ENCODE results near the gene CDPF1. TPM values are rescaled to one million over a fixed set of nuclear protein-coding genes. Genes with fewer than 3 reads are reported as not detected.
A peak's percentile ranks its signal among the peaks of the same experiment; 100 is the strongest.

Gene CDPF1
- total RNA-seq, 1 experiment from 2014 or later = 14.1 TPM

DNA sequence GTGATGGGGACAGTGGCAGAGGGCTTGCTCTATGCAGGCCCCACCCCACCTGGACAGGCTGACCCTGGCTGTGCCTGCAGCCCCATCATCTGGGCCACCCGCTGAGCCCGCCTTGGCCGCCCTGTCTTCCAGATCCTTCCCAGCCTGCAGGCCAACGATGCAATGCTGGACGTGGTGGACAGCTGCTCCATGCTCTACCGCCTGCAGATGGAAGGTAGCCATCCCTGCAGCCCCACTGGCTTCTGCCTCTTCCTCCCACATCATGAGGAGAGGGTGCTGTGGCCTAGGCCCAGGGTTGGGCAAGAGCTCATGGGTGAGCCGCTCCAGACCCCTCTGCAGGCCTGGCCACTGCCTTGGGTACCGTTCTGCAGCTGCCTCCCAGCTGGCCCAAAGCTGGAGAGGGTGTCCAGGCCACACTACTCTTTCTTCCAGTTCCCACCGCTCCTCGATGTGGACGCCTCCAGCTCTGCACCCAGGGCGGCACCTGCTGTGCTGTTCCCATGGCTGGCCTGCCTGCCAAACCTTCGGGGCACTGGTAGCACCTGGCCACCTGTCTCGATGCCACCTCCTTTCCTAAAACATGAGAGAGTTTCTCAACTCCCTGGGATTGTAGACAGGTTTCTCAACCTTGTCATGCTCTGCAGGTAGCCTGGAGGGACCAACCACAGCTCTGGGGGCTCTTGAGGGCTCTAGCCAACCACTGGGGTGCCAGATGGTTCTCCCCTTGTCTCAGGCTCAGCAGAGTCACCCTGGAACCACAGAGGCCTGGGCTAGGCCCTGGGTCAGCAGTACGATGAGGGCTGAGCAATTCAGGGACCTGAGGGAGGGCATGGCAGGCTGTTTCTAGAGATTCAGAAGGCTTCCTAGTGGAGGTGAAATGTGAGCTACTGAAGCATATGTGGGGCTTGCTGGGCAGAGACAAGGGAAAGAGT, 37.1 kb upstream of the CDPF1 start:
- Histone ChIP-seq H3K4me2 (ENCODE audit: low read length) (no peak overlapping the region), H3K9me3 (ENCODE audit: low read length) (no peaks in the 10 kb centered on the region), H3K79me2 (ENCODE audit: low read length) (no peaks in the 10 kb centered on the region), H3K27me3 (ENCODE audit: low read length) (no peaks in the 10 kb centered on the region), H3F3A (ENCODE audit: low read length, unreplicated experiment) (no peaks in the 10 kb centered on the region), H3K4me3 (ENCODE audit: low read length) (no peak overlapping the region), H3K9ac (ENCODE audit: low read length) (no peak overlapping the region), H3K36me3 (ENCODE audit: low read depth, low read length) (no peaks in the 10 kb centered on the region; the same call in 1 of the 2 replicates), H3K9me2 (replicated peaks; ENCODE audit: low read length) (no peaks in the 10 kb centered on the region), H4K20me1 (ENCODE audit: low read length) (no peaks in the 10 kb centered on the region), H2AFZ (ENCODE audit: low read length) (no peak overlapping the region), H3K27ac (ENCODE audit: low read length) (no peak overlapping the region), H3K4me1 (ENCODE audit: insufficient read depth, low read length) (no peaks in the 10 kb centered on the region)
- no peak for ATAC-seq
- TF ChIP-seq, protein P1, sequence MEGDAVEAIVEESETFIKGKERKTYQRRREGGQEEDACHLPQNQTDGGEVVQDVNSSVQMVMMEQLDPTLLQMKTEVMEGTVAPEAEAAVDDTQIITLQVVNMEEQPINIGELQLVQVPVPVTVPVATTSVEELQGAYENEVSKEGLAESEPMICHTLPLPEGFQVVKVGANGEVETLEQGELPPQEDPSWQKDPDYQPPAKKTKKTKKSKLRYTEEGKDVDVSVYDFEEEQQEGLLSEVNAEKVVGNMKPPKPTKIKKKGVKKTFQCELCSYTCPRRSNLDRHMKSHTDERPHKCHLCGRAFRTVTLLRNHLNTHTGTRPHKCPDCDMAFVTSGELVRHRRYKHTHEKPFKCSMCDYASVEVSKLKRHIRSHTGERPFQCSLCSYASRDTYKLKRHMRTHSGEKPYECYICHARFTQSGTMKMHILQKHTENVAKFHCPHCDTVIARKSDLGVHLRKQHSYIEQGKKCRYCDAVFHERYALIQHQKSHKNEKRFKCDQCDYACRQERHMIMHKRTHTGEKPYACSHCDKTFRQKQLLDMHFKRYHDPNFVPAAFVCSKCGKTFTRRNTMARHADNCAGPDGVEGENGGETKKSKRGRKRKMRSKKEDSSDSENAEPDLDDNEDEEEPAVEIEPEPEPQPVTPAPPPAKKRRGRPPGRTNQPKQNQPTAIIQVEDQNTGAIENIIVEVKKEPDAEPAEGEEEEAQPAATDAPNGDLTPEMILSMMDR (conservative IDR thresholded peaks at IDR 0.05; ENCODE audit: low read depth, low read length) = no peak
- no peak for TF ChIP-seq EZH2phosphoT487 (IDR thresholded peaks at IDR 0.05; ENCODE audit: borderline replicate concordance, low read length)
- no peak for TF ChIP-seq EZH2 (IDR thresholded peaks at IDR 0.05; ENCODE audit: low read length, unreplicated experiment)
- intact Hi-C loops (cut with micrococcal nuclease) = no loop called here
- DNase-seq = no peak
- CTCF ChIA-PET = no interaction called here
- BruUV-seq (replicated peaks) = no TSS peak
- POLR2A ChIA-PET (ENCODE audit: unreplicated experiment) = interaction anchor here (0.6 kb wide), 1 partner anchor 833 kb away, joined by 3 read pairs; no protein-coding TSS in a partner anchor

DNA sequence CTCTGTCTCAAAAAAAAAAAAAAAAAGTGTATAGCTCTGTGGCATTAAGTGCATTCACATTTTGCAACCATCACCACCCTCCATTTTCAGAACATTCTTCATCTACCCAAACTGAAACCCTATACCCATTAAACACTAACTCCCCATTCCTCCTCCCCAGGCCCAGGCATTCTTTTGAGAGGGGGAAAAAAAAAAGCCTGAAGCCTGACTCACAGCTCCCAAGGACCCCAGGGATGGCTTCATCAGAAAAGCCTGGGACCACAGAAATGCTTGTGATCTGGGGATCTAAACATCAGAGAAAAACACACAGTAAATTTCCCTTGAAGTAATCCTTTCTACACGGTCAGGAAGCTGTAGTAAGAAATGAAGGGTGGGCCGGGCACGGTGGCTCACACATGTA, 35.9 kb upstream of the CDPF1 start:
- H3K9me2 ChIP-seq (replicated peaks; ENCODE audit: low read length) = no peaks in the 10 kb centered on the region
- POLR2A ChIA-PET (ENCODE audit: unreplicated experiment) = no interaction called here
- H3K4me1 ChIP-seq (ENCODE audit: insufficient read depth, low read length) = no peaks in the 10 kb centered on the region
- no peak overlapping the region for H3K9ac ChIP-seq (ENCODE audit: low read length)
- DNase-seq (no peak), ATAC-seq (no peak)
- CTCF ChIA-PET = no interaction called here
- no peaks in the 10 kb centered on the region for H3K27me3 ChIP-seq (ENCODE audit: low read length)
- H3K36me3 ChIP-seq (ENCODE audit: low read depth, low read length) = no peaks in the 10 kb centered on the region; the same call in 1 of the 2 replicates
- H3K27ac ChIP-seq (ENCODE audit: low read length) = no peak overlapping the region
- intact Hi-C loops (cut with micrococcal nuclease) = no loop called here
- no peaks in the 10 kb centered on the region for H3K9me3 ChIP-seq (ENCODE audit: low read length)
- no peaks in the 10 kb centered on the region for H3F3A ChIP-seq (ENCODE audit: low read length, unreplicated experiment)
- TSS peak; percentile 19 for BruUV-seq (replicated peaks)
- H3K79me2 ChIP-seq (ENCODE audit: low read length) = no peaks in the 10 kb centered on the region
- H3K4me3 ChIP-seq (ENCODE audit: low read length) = no peak overlapping the region
- no peak overlapping the region for H2AFZ ChIP-seq (ENCODE audit: low read length)
- no peaks in the 10 kb centered on the region for H4K20me1 ChIP-seq (ENCODE audit: low read length)
- TF ChIP-seq, protein P1 (conservative IDR thresholded peaks at IDR 0.05; ENCODE audit: low read depth, low read length) = no peak
- no peak for TF ChIP-seq EZH2phosphoT487 (IDR thresholded peaks at IDR 0.05; ENCODE audit: borderline replicate concordance, low read length)
- no peak for TF ChIP-seq EZH2 (IDR thresholded peaks at IDR 0.05; ENCODE audit: low read length, unreplicated experiment)
- H3K4me2 ChIP-seq (ENCODE audit: low read length) = no peak overlapping the region
